IMR-90 (cell line): Measurements from ENCODE around the gene REPIN1. TPM values are rescaled to one million over a fixed set of nuclear protein-coding genes. Genes with fewer than 3 reads are reported as not detected.

ENCODE experiments used
- ATAC-seq: fragments of 200-7000 bp; cut with Tn5 transposase; 2 replicates; pipeline ENCODE4 v1.9.1; 2020; ENCODE audit warnings: low read depth, mild to moderate bottlenecking, moderate library complexity
- BruUV-seq: library from RNA; stranded (reverse); fragments of 400-500 nt; replicated peaks from 2 replicates; lab custom pipeline; 2021; lab: Mats Ljungman, UMichigan
- CTCF ChIA-PET: fragments of 300-600 bp; formaldehyde crosslinking; extraction: SDS; loops from one replicate; lab custom pipeline; 2021; ENCODE audit warnings: antibody characterized with exemption; lab: Yijun Ruan, JAX
- POLR2A ChIA-PET: fragments of 300-600 bp; sonication (Branson Sonifier 250); formaldehyde crosslinking; loops from one replicate; lab custom pipeline; 2022; ENCODE audit warnings: antibody characterized with exemption; ENCODE audit not compliant: unreplicated experiment; lab: Charles Lee
- DNase-seq: peaks from one replicate; pipeline ENCODE4 v3.0.0; 2013
- H2AFZ ChIP-seq: replicated peaks from 2 replicates; pipeline ENCODE3; 2013; ENCODE audit warnings: low read length, mild to moderate bottlenecking; ENCODE audit not compliant: poor library complexity
- H2AK5ac ChIP-seq: 2 replicates; pipeline ENCODE4 v1.6.1; 2013; ENCODE audit warnings: low read depth, low read length, inconsistent platforms
- H2AK9ac ChIP-seq: replicated peaks from 2 replicates; pipeline ENCODE3; 2013; ENCODE audit warnings: mild to moderate bottlenecking, low read depth, low read length, moderate library complexity; ENCODE audit not compliant: poor library complexity
- H2BK120ac ChIP-seq: 2 replicates; pipeline ENCODE4 v1.6.1; 2013; ENCODE audit warnings: low read depth, low read length, inconsistent platforms
- H2BK15ac ChIP-seq: 3 replicates; pipeline ENCODE4 v1.6.1; 2013; ENCODE audit warnings: low read depth, low read length, inconsistent platforms
- H2BK20ac ChIP-seq: 2 replicates; pipeline ENCODE4 v1.6.1; 2013; ENCODE audit warnings: low read depth, mild to moderate bottlenecking, inconsistent platforms, low read length, moderate library complexity
- H2BK5ac ChIP-seq: 2 replicates; pipeline ENCODE4 v1.6.1; 2013; ENCODE audit warnings: mild to moderate bottlenecking, low read depth, low read length, inconsistent platforms; ENCODE audit not compliant: poor library complexity, severe bottlenecking
- H3K14ac ChIP-seq: replicated peaks from 2 replicates; pipeline ENCODE4 v1.6.1; 2013; ENCODE audit warnings: low read depth, low read length, inconsistent platforms
- H3K18ac ChIP-seq: 2 replicates; pipeline ENCODE4 v1.6.1; 2013; ENCODE audit warnings: low read depth, low read length, control low read depth
- H3K23ac ChIP-seq: 2 replicates; pipeline ENCODE4 v1.6.1; 2013; ENCODE audit warnings: low read depth, low read length, inconsistent platforms
- H3K27ac ChIP-seq: 2 replicates; pipeline ENCODE4 v1.5.1; 2013; ENCODE audit warnings: mild to moderate bottlenecking, control low read depth, low read length; ENCODE audit not compliant: insufficient read depth
- H3K27me3 ChIP-seq: 2 replicates; pipeline ENCODE4 v1.6.1; 2013; ENCODE audit warnings: low read length; ENCODE audit not compliant: control insufficient read depth, insufficient read depth
- H3K36me3 ChIP-seq: 2 replicates; pipeline ENCODE4 v1.6.1; 2013; ENCODE audit warnings: low read length, mixed read lengths; ENCODE audit not compliant: control insufficient read depth, insufficient read depth
- H3K4ac ChIP-seq: 2 replicates; pipeline ENCODE4 v1.6.1; 2013; ENCODE audit warnings: low read depth, low read length, inconsistent platforms
- H3K4me1 ChIP-seq: 2 replicates; pipeline ENCODE4 v1.6.1; 2013; ENCODE audit warnings: low read length, mixed read lengths; ENCODE audit not compliant: control insufficient read depth, insufficient read depth
- H3K4me2 ChIP-seq: 2 replicates; pipeline ENCODE4 v1.6.1; 2013; ENCODE audit warnings: low read depth, mild to moderate bottlenecking, control low read depth, low read length, moderate library complexity
- H3K4me3 ChIP-seq: 2 replicates; pipeline ENCODE4 v1.5.1; 2013; ENCODE audit warnings: low read depth, mild to moderate bottlenecking, control low read depth, low read length, moderate library complexity; ENCODE audit not compliant: insufficient read depth
- H3K56ac ChIP-seq: 2 replicates; pipeline ENCODE4 v1.6.1; 2013; ENCODE audit warnings: low read length, inconsistent platforms; ENCODE audit not compliant: insufficient read depth; ENCODE audit errors: extremely low read depth
- H3K79me1 ChIP-seq, 2 experiments: 2 replicates each; pipeline ENCODE4 v1.6.1; 2013; ENCODE audit warnings: low read length in 2 of 2, inconsistent platforms in 1 of 2, low read depth in 1 of 2
- H3K9ac ChIP-seq: 2 replicates; pipeline ENCODE4 v1.6.1; 2013; ENCODE audit warnings: low read depth, low read length, control low read depth
- H3K9me1 ChIP-seq: 2 replicates; pipeline ENCODE4 v1.6.1; 2013; ENCODE audit warnings: low read length, inconsistent platforms; ENCODE audit not compliant: insufficient read depth
- H3K9me3 ChIP-seq: 2 replicates; pipeline ENCODE4 v1.6.1; 2013; ENCODE audit warnings: low read length; ENCODE audit not compliant: control insufficient read depth, insufficient read depth
- H4K20me1 ChIP-seq: 2 replicates; pipeline ENCODE4 v1.6.1; 2013; ENCODE audit warnings: low read length, inconsistent platforms; ENCODE audit not compliant: insufficient read depth
- H4K5ac ChIP-seq: 2 replicates; pipeline ENCODE4 v1.6.1; 2013; ENCODE audit warnings: mild to moderate bottlenecking, low read depth, low read length, control low read depth
- H4K8ac ChIP-seq, 2 experiments: 2 replicates each; pipeline ENCODE4 v1.6.1; 2013; ENCODE audit warnings: low read depth in 2 of 2, low read length in 2 of 2, control low read depth in 1 of 2, inconsistent platforms in 1 of 2
- H4K91ac ChIP-seq: 2 replicates; pipeline ENCODE4 v1.6.1; 2013; ENCODE audit warnings: low read depth, low read length, inconsistent platforms; ENCODE audit not compliant: insufficient read depth
- FOS ChIP-seq: fragments of 150-350 bp; IDR thresholded peaks from 2 replicates; pipeline ENCODE4 v1.6.1; 2016; ENCODE audit warnings: low read depth, low read length
- RAD21 ChIP-seq: IDR thresholded peaks from 2 replicates; pipeline ENCODE4 v1.6.1; 2012; ENCODE audit warnings: low read length, improper control_type of control experiment
- SMC3 ChIP-seq: fragments of 150-350 bp; IDR thresholded peaks from 2 replicates; pipeline ENCODE4 v1.6.1; 2016; ENCODE audit warnings: low read depth, mild to moderate bottlenecking, antibody characterized with exemption, low read length, moderate library complexity
- WGBS, 2 experiments: methylation state at CpG; one replicate each; pipeline versions ENCODE4 v1.1.5 to v1.1.7; 2013; ENCODE audit warnings: missing lambda C conversion rate in 2 of 2; ENCODE audit not compliant: insufficient read length in 1 of 2; ENCODE audit errors: extremely low coverage in 2 of 2; 5-methylcytosine and 5-hydroxymethylcytosine counted together
- dilution Hi-C: fragments of 300-500 bp; cut with HindIII; formaldehyde crosslinking; loops from one replicate; pipeline ENCODE4 v1.14.3; 2018; ENCODE audit warnings: low sequenced_read_pairs; ENCODE audit not compliant: unreplicated experiment
- in situ Hi-C: fragments of 300-500 bp; cut with MboI; formaldehyde crosslinking; loops from 3 replicates; pipeline ENCODE4 v1.14.3; 2019; ENCODE audit warnings: low sequenced_read_pairs, inconsistent platforms, mixed read lengths
- intact Hi-C: fragments of 100-400 bp; cut with micrococcal nuclease; formaldehyde crosslinking; loops from 2 replicates; pipeline ENCODE4 v1.10.0; 2022
- polyA plus RNA-seq, 3 experiments: library from polyadenylated mRNA; depleted of rRNA; stranded (reverse); fragments of >200 nt; gene quantifications; 2 replicates each; pipeline ENCODE4 v1.2.3, GENCODE V29; 2012; ENCODE audit warnings: low replicate concordance in 1 of 3
- total RNA-seq: library from RNA; depleted of rRNA; stranded (reverse); fragments of >200 nt; gene quantifications from 2 replicates; pipeline ENCODE4 v1.2.3, GENCODE V29; 2012
- TF ChIP-seq, protein P1 (sequence below): conservative IDR thresholded peaks from 2 replicates; pipeline ENCODE4 v1.5.1; 2012; ENCODE audit warnings: mild to moderate bottlenecking, low read depth, low read length, improper control_type of control experiment

The REPIN1 gene
- total and polyA plus RNA-seq, 2 of the 4 experiments (the other 2 are of a cell fraction) = 19.4 to 50.6 TPM

DNA sequence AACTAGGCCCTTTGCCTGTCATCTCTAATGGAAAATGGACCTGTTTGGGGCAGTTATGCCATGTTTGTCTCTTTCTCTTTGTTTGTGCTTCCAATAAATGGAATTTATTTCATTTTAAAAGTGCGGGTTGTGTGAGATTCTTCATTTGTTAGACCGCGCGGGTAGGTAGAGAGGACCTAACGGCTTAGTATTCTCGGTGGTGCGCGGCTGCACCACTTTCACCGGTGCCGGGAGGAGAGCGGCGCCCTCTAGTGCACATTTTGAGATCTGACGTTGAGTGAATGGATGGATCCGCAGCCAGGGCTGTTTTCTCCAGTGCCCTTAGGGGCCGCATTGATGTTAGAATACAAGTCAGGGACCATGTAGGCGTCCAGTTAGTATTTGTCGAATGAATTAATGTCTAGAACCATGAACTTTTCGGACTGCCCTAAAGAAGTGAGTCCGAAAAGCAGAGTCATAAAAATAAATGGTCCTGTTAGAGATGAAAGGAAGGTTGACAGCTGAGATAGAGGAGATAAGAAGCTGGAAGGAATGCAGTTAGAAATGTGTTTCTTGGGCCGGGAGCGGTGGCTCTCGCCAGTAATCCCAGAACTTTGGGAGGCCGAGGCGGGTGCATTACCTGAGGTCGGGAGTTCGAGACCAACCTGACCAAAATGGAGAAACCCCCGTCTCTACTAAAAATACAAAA is 52.5 kb downstream of the REPIN1 start:
- peak; percentile 86 for TF ChIP-seq RAD21
- peak; percentile 88 for TF ChIP-seq SMC3
- no peak for TF ChIP-seq FOS
- TF ChIP-seq, protein P1, sequence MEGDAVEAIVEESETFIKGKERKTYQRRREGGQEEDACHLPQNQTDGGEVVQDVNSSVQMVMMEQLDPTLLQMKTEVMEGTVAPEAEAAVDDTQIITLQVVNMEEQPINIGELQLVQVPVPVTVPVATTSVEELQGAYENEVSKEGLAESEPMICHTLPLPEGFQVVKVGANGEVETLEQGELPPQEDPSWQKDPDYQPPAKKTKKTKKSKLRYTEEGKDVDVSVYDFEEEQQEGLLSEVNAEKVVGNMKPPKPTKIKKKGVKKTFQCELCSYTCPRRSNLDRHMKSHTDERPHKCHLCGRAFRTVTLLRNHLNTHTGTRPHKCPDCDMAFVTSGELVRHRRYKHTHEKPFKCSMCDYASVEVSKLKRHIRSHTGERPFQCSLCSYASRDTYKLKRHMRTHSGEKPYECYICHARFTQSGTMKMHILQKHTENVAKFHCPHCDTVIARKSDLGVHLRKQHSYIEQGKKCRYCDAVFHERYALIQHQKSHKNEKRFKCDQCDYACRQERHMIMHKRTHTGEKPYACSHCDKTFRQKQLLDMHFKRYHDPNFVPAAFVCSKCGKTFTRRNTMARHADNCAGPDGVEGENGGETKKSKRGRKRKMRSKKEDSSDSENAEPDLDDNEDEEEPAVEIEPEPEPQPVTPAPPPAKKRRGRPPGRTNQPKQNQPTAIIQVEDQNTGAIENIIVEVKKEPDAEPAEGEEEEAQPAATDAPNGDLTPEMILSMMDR = peak; percentile 79

More for the DNA sequence above, 52.5 kb downstream of the REPIN1 start:
- Histone ChIP-seq H2AFZ (peak overlapping the region; percentile 29), H2AK9ac (no peak overlapping the region), H2BK120ac (no peak overlapping the region), H3K4me2 (no peak overlapping the region), H3K18ac (no peak overlapping the region), H3K4me1 (no peaks in the 10 kb centered on the region), H3K36me3 (no peaks in the 10 kb centered on the region), H2BK20ac (no peak overlapping the region), H3K4me3 (no peak overlapping the region), H4K20me1 (no peaks in the 10 kb centered on the region), H3K9me3 (no peaks in the 10 kb centered on the region), H3K4ac (no peak overlapping the region), H2BK15ac (no peak overlapping the region), H3K27me3 (no peaks in the 10 kb centered on the region), H3K9me1 (no peaks in the 10 kb centered on the region), H4K5ac (no peak overlapping the region), H3K9ac (no peak overlapping the region), H3K27ac (no peak overlapping the region), H2AK5ac (no peak overlapping the region), H3K23ac (no peak overlapping the region), H3K56ac (no peak overlapping the region), H3K79me1 (no peaks in the 10 kb centered on the region), H3K14ac (no peak overlapping the region), H4K8ac (no peak overlapping the region), H2BK5ac (no peak overlapping the region), H4K91ac (no peak overlapping the region)
- BruUV-seq = no TSS peak
- ChIA-PET POLR2A (no interaction called here), CTCF (interaction anchor here (0.6 to 1.0 kb wide), 2 partner anchors 15 to 24 kb away, joined by 3 to 4 read pairs; no protein-coding TSS in a partner anchor)
- DNase-seq (peak; percentile 58), ATAC-seq (peak; percentile 99)
- intact Hi-C loops (loop anchor here (1.0 to 2.0 kb wide), 3 partner anchors 42 to 135 kb away; partner anchors contain the start of gene ZNF775), dilution Hi-C loops (no loop called here), in situ Hi-C loops (loop anchor here (25.0 kb wide), 2 partner anchors 559 to 566 kb away; partner anchors contain the start of genes ATP6V0E2, KCNH2 and NOS3)
- 3% methylated on average over 14 of the region's 27 CpGs; no CpG with 5 or more reads in 1 of the 2 experiments for WGBS, 2 experiments
